Measurements from ENCODE around the gene TRDN.

The TRDN gene

DNA sequence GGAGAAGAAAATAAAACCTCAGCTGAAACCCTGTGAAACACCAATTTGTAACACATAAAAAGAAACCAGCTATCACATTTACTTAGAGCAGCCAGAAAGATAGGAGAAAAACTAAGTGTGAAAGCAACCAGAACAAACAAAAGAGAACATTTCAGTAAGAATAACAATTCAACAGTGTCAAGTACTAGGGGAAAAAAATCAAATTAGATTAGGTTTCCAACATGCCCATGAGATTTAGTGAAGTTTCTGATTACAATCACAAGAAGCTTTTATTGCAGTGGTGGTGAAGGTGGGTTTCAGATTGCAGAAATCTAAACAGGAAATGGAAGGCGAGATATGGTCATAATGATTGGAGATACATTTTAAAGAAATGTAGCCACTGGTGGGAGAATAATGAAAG, 22.1 kb upstream of the TRDN start:
- no peaks in the 10 kb centered on the region for H4K20me1 ChIP-seq (ENCODE audit: insufficient read depth, low read length)
- ATAC-seq (ENCODE audit: insufficient read depth, low read depth), result no peak
- DNase-seq, result no peak
- no peaks in the 10 kb centered on the region for H3K79me2 ChIP-seq (ENCODE audit: insufficient read depth, low read length)
- H3K4me3 ChIP-seq (ENCODE audit: low read depth in 1 of 2, low read length in 2 of 2), result no peak overlapping the region
- H3K27ac ChIP-seq (ENCODE audit: low read length), result no peak overlapping the region
- H2AFZ ChIP-seq (ENCODE audit: low read depth, low read length), result no peak overlapping the region
- no peaks in the 10 kb centered on the region for H3K27me3 ChIP-seq (ENCODE audit: insufficient read depth, low read length, poor library complexity)
- no peak for TF ChIP-seq EZH2 (IDR thresholded peaks at IDR 0.05; ENCODE audit: borderline replicate concordance, low read depth, low read length, severe bottlenecking)
- TF ChIP-seq, protein P1, sequence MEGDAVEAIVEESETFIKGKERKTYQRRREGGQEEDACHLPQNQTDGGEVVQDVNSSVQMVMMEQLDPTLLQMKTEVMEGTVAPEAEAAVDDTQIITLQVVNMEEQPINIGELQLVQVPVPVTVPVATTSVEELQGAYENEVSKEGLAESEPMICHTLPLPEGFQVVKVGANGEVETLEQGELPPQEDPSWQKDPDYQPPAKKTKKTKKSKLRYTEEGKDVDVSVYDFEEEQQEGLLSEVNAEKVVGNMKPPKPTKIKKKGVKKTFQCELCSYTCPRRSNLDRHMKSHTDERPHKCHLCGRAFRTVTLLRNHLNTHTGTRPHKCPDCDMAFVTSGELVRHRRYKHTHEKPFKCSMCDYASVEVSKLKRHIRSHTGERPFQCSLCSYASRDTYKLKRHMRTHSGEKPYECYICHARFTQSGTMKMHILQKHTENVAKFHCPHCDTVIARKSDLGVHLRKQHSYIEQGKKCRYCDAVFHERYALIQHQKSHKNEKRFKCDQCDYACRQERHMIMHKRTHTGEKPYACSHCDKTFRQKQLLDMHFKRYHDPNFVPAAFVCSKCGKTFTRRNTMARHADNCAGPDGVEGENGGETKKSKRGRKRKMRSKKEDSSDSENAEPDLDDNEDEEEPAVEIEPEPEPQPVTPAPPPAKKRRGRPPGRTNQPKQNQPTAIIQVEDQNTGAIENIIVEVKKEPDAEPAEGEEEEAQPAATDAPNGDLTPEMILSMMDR (IDR thresholded peaks at IDR 0.05; ENCODE audit: borderline replicate concordance, extremely low read depth, low read length, poor library complexity, severe bottlenecking), result no peak
- no peaks in the 10 kb centered on the region for H3K4me1 ChIP-seq (ENCODE audit: insufficient read depth, low read length)
- no peaks in the 10 kb centered on the region for H3K9me3 ChIP-seq (ENCODE audit: insufficient read depth, low read length, severe bottlenecking)
- no peak overlapping the region for H3K9ac ChIP-seq (ENCODE audit: low read depth, low read length)
- H3K36me3 ChIP-seq (ENCODE audit: insufficient read depth, low read length), result no peaks in the 10 kb centered on the region
- no peak overlapping the region for H3K4me2 ChIP-seq (ENCODE audit: insufficient read depth, low read length)

DNA sequence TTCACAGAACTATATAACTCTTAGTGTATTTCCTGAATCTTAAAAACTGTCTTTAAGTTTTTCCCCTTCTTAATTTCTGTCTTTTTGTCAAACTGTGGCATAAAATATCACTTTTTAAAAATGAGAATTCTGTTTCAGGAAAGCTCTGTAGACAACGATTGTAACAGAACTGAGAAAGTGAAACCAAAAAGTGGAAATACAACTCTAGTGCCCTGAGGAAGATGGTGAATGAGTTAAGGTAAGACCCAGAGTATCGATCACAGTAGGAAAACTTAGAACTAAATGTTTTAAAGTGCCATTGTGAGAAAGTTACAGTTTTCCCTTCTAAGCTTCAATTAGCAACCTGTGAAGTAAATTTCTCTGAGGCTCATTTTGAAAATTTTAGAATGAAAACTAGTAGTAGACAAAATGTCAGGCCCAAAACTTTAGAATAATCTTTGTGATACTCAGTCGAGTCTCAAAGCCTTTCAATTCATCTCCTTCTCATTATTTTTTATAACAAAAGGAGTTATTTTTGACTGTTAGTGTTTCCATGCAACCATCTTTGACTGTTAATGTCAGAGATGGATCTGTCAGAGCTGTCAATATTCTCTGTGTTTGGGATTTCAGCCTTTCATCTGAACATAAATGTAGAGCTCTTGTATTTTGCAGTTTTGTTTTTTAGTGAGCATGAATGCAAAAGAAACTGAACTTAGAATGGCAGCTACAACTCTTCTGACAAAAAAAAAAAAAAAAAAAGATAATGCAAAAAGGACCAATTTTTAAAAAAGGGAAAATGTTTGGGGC, 19.0 kb upstream of the TRDN start:
- Histone ChIP-seq H3K4me3 (ENCODE audit: low read depth in 1 of 2, low read length in 2 of 2) (no peak overlapping the region), H3K4me2 (ENCODE audit: insufficient read depth, low read length) (peak overlapping the region; percentile 31; the same call in 1 of the 2 replicates), H3K9ac (ENCODE audit: low read depth, low read length) (no peak overlapping the region), H3K9me3 (ENCODE audit: insufficient read depth, low read length, severe bottlenecking) (no peaks in the 10 kb centered on the region), H3K79me2 (ENCODE audit: insufficient read depth, low read length) (no peaks in the 10 kb centered on the region), H3K36me3 (ENCODE audit: insufficient read depth, low read length) (no peaks in the 10 kb centered on the region), H4K20me1 (ENCODE audit: insufficient read depth, low read length) (no peaks in the 10 kb centered on the region), H3K27ac (ENCODE audit: low read length) (no peak overlapping the region), H3K27me3 (ENCODE audit: insufficient read depth, low read length, poor library complexity) (no peaks in the 10 kb centered on the region), H3K4me1 (ENCODE audit: insufficient read depth, low read length) (no peaks in the 10 kb centered on the region), H2AFZ (ENCODE audit: low read depth, low read length) (0 out of 2 replicates have a peak overlapping the region, but pooled peaks have one; percentile 15)
- ATAC-seq (ENCODE audit: insufficient read depth, low read depth) (peak; percentile 69; the same call in 2 of the 3 replicates), DNase-seq (no peak)
- TF ChIP-seq, protein P1 (IDR thresholded peaks at IDR 0.05; ENCODE audit: borderline replicate concordance, extremely low read depth, low read length, poor library complexity, severe bottlenecking), result no peak
- TF ChIP-seq EZH2 (IDR thresholded peaks at IDR 0.05; ENCODE audit: borderline replicate concordance, low read depth, low read length, severe bottlenecking), result no peak

DNA sequence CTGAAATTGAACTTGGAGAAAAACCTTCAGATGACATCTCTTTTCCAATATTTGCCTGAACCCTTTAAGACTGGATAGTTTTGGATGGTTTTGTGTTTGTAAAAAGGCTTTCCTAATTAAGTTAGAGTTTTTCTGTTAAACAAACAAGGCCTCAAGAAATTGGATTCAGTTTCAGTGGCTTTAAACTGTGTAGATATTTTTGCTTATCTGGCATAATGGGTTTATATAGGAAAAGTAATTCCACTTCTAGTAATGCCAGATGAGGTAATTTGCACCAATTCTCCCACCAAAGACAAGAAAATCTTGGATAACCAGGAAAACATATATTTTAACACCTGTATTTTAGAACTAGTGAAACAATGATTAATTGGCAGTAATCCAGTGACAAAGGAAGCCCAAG, 12.0 kb upstream of the TRDN start:
- ATAC-seq (ENCODE audit: insufficient read depth, low read depth), result no peak
- Histone ChIP-seq H3K4me2 (ENCODE audit: insufficient read depth, low read length) (no peak overlapping the region), H2AFZ (ENCODE audit: low read depth, low read length) (no peak overlapping the region), H3K4me3 (ENCODE audit: low read depth in 1 of 2, low read length in 2 of 2) (no peak overlapping the region), H3K9me3 (ENCODE audit: insufficient read depth, low read length, severe bottlenecking) (no peaks in the 10 kb centered on the region), H3K36me3 (ENCODE audit: insufficient read depth, low read length) (no peaks in the 10 kb centered on the region), H4K20me1 (ENCODE audit: insufficient read depth, low read length) (no peaks in the 10 kb centered on the region), H3K9ac (ENCODE audit: low read depth, low read length) (no peak overlapping the region), H3K27ac (ENCODE audit: low read length) (no peak overlapping the region), H3K27me3 (ENCODE audit: insufficient read depth, low read length, poor library complexity) (no peaks in the 10 kb centered on the region), H3K79me2 (ENCODE audit: insufficient read depth, low read length) (no peaks in the 10 kb centered on the region), H3K4me1 (ENCODE audit: insufficient read depth, low read length) (no peaks in the 10 kb centered on the region)
- DNase-seq, result no peak
- TF ChIP-seq, protein P1 (IDR thresholded peaks at IDR 0.05; ENCODE audit: borderline replicate concordance, extremely low read depth, low read length, poor library complexity, severe bottlenecking), result no peak
- TF ChIP-seq EZH2 (IDR thresholded peaks at IDR 0.05; ENCODE audit: borderline replicate concordance, low read depth, low read length, severe bottlenecking), result no peak
